Measurements from ENCODE around the gene CXorf58.
A peak's percentile ranks its signal among the peaks of the same experiment; 100 is the strongest.
"Not testable (repeated sequence)": the region's sequence is repeated elsewhere in the genome, so short reads cannot be mapped to it uniquely, and the experiment has no call there.

CXorf58 gene

GRCh38 chrX:23907498-23908218 is at the start of gene CXorf58, which contains the start of gene APOO:
CXorf58 (plus strand) TSS chrX:23908006; CDS start chrX:23910303, 2,297 bp downstream.
APOO (minus strand) TSS chrX:23907938; CDS start chrX:23907702, 236 bp downstream.
- DNase-seq, result peak; percentile 66 to 84

- DNase-seq, result not testable (repeated sequence)
These were observed 48.6 kb upstream of the CXorf58 start for GRCh38 chrX:23859238-23859637.

GRCh38 chrX:23861215-23861896 is 46.5 kb upstream of the CXorf58 start:
- no peak for DNase-seq

- not testable (repeated sequence) for DNase-seq
These were observed 45.9 kb upstream of the CXorf58 start for GRCh38 chrX:23861952-23862351.

- no peak for DNase-seq
These were observed 43.0 kb upstream of the CXorf58 start for GRCh38 chrX:23864742-23865326.

- no peak for DNase-seq
These were observed 37.8 kb upstream of the CXorf58 start for GRCh38 chrX:23870041-23870440.

- DNase-seq, result peak; percentile 0 to 36
These were observed 35.8 kb upstream of the CXorf58 start for GRCh38 chrX:23871905-23872546.

GRCh38 chrX:23879380-23880090 is 28.3 kb upstream of the CXorf58 start:
- DNase-seq, result no peak

GRCh38 chrX:23883737-23884354 is 24.0 kb upstream of the CXorf58 start:
- DNase-seq, result peak in 1 of 2 donors; percentile 0

GRCh38 chrX:23884427-23885024 is 23.3 kb upstream of the CXorf58 start:
- DNase-seq, result peak in 1 of 2 donors; percentile 53

GRCh38 chrX:23885803-23886202 is 22.0 kb upstream of the CXorf58 start:
- no peak for DNase-seq

GRCh38 chrX:23887451-23887850 is 20.4 kb upstream of the CXorf58 start:
- no peak for DNase-seq

- no peak for DNase-seq
These were observed 19.9 kb upstream of the CXorf58 start for GRCh38 chrX:23887918-23888317.

GRCh38 chrX:23888887-23889501 is 18.8 kb upstream of the CXorf58 start:
- no peak for DNase-seq

- no peak for DNase-seq
These were observed 16.9 kb upstream of the CXorf58 start for GRCh38 chrX:23890933-23891332.

- not testable (repeated sequence) for DNase-seq
These were observed 12.8 kb upstream of the CXorf58 start for GRCh38 chrX:23894993-23895392.

- not testable (repeated sequence) for DNase-seq
These were observed 11.3 kb upstream of the CXorf58 start for GRCh38 chrX:23896539-23896938.

GRCh38 chrX:23896981-23897380 is 10.8 kb upstream of the CXorf58 start:
- no peak for DNase-seq

GRCh38 chrX:23898412-23898959 is 9.3 kb upstream of the CXorf58 start:
- DNase-seq, result no peak

GRCh38 chrX:23900220-23900797 is 7.5 kb upstream of the CXorf58 start:
- no peak for DNase-seq

GRCh38 chrX:23901060-23901459 is 6.7 kb upstream of the CXorf58 start:
- DNase-seq, result no peak
